ENCODE measurements around the gene CBARP.
"Not testable (repeated sequence)": the region's sequence is repeated elsewhere in the genome, so short reads cannot be mapped to it uniquely, and the experiment has no call there.

The CBARP gene

GRCh38 chr19:1252821-1253513, 15.2 kb upstream of the CBARP start:
- no peak for DNase-seq (ENCODE audit: low read depth, low spot score)

- no peak for DNase-seq (ENCODE audit: low read depth, low spot score)
Observed at GRCh38 chr19:1252221-1252820, 14.5 kb upstream of the CBARP start.

- no peak for DNase-seq (ENCODE audit: low read depth, low spot score)
Observed at GRCh38 chr19:1251330-1252220, 13.8 kb upstream of the CBARP start.

GRCh38 chr19:1250437-1251260, 12.8 kb upstream of the CBARP start:
- DNase-seq (ENCODE audit: low read depth, low spot score) = no peak

- DNase-seq (ENCODE audit: low read depth, low spot score) = no peak
Observed at GRCh38 chr19:1249990-1250436, 12.2 kb upstream of the CBARP start.

GRCh38 chr19:1249298-1249989, 11.6 kb upstream of the CBARP start:
- DNase-seq (ENCODE audit: low read depth, low spot score) = peak; percentile 90

GRCh38 chr19:1248786-1249297, 11.0 kb upstream of the CBARP start:
- DNase-seq (ENCODE audit: low read depth, low spot score) = no peak

GRCh38 chr19:1248139-1248785, 10.5 kb upstream of the CBARP start, which contains the start of gene MIDN:
Gene MIDN (plus strand): TSS chr19:1248583. CDS start chr19:1250297, 1,714 bp downstream.
- DNase-seq (ENCODE audit: low read depth, low spot score) = no peak

GRCh38 chr19:1247748-1248138, 9.9 kb upstream of the CBARP start:
- DNase-seq (ENCODE audit: low read depth, low spot score) = no peak

GRCh38 chr19:1246265-1247087, 8.7 kb upstream of the CBARP start:
- DNase-seq (ENCODE audit: low read depth, low spot score) = not testable (repeated sequence)

- no peak for DNase-seq (ENCODE audit: low read depth, low spot score)
Observed at GRCh38 chr19:1245494-1246264, 7.9 kb upstream of the CBARP start.

- no peak for DNase-seq (ENCODE audit: low read depth, low spot score)
Observed at GRCh38 chr19:1244693-1245451, 7.1 kb upstream of the CBARP start.

GRCh38 chr19:1243768-1244692, 6.2 kb upstream of the CBARP start:
- DNase-seq (ENCODE audit: low read depth, low spot score) = no peak

GRCh38 chr19:1241417-1242095, 3.8 kb upstream of the CBARP start, which contains the start of gene ATP5F1D:
Gene ATP5F1D (plus strand): TSS chr19:1241751. CDS start chr19:1241851, 100 bp downstream.
- peak; percentile 77 for DNase-seq (ENCODE audit: low read depth, low spot score)

GRCh38 chr19:1240925-1241324, 3.1 kb upstream of the CBARP start:
- DNase-seq (ENCODE audit: low read depth, low spot score) = no peak

Data from activated naive CD8-positive, alpha-beta T cell treated with anti-CD3 and anti-CD28 coated beads, Interleukin-2, amount 50 U/mL, for 16 hours (primary cell).